ENCODE measurements around the gene PHC2. TPM values are rescaled to one million over a fixed set of nuclear protein-coding genes. Genes with fewer than 3 reads are reported as not detected.

Gene PHC2
- total RNA-seq, 1 donor from 2014 or later: 287 TPM

GRCh38 chr1:33363470-33363861 lies 67.4 kb downstream of the PHC2 start:
- no peak for TF ChIP-seq CTCF (IDR thresholded peaks at IDR 0.05; ENCODE audit: partially characterized antibody, unreplicated experiment)
- Mint-ChIP-seq H3K9me3 (ENCODE audit: unreplicated experiment) (peaks cover 37% of the 10 kb centered on the region), H3K27me3 (ENCODE audit: unreplicated experiment) (peaks cover 24% of the 10 kb centered on the region), H3K27ac (ENCODE audit: unreplicated experiment) (peak overlapping the region; percentile 100), H3K36me3 (ENCODE audit: unreplicated experiment) (peaks cover 8% of the 10 kb centered on the region), H3K4me1 (ENCODE audit: low read depth, unreplicated experiment) (peaks cover 68% of the 10 kb centered on the region), H3K4me3 (ENCODE audit: unreplicated experiment) (peak overlapping the region; percentile 88)
- no peak for DNase-seq

DNA sequence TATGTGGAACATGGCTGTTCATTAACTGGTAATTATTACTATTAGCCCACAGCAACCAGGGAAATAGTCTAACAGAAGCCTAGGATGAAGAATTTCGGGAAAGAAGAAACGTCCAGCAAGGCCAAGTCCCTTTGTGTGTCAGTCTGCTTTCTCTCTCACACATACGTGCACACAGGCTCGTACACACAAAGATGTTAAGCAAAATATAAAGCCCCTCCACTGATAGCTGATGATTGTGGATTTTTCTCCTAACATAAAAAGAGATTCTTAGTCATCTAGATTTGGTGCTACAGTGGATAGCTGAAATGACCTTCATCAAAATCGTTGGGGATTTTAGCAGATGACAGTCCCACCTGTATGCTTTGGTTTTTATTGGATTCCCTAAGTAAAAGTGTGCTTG lies 67.9 kb downstream of the PHC2 start:
- Mint-ChIP-seq H3K27me3 (ENCODE audit: unreplicated experiment) (peaks cover 23% of the 10 kb centered on the region), H3K4me3 (ENCODE audit: unreplicated experiment) (peak overlapping the region; percentile 88), H3K27ac (ENCODE audit: unreplicated experiment) (peak overlapping the region; percentile 100), H3K4me1 (ENCODE audit: low read depth, unreplicated experiment) (peaks cover 72% of the 10 kb centered on the region), H3K36me3 (ENCODE audit: unreplicated experiment) (peaks cover 8% of the 10 kb centered on the region), H3K9me3 (ENCODE audit: unreplicated experiment) (peaks cover 37% of the 10 kb centered on the region)
- TF ChIP-seq CTCF (IDR thresholded peaks at IDR 0.05; ENCODE audit: partially characterized antibody, unreplicated experiment): no peak
- DNase-seq: no peak

- no peak for TF ChIP-seq CTCF (IDR thresholded peaks at IDR 0.05; ENCODE audit: partially characterized antibody, unreplicated experiment)
- Mint-ChIP-seq H3K36me3 (ENCODE audit: unreplicated experiment) (peaks cover 14% of the 10 kb centered on the region), H3K27ac (ENCODE audit: unreplicated experiment) (peak overlapping the region; percentile 100), H3K4me1 (ENCODE audit: low read depth, unreplicated experiment) (peaks cover 75% of the 10 kb centered on the region), H3K9me3 (ENCODE audit: unreplicated experiment) (peaks cover 36% of the 10 kb centered on the region), H3K27me3 (ENCODE audit: unreplicated experiment) (peaks cover 22% of the 10 kb centered on the region), H3K4me3 (ENCODE audit: unreplicated experiment) (peak overlapping the region; percentile 88)
- no peak for DNase-seq
Observed at GRCh38 chr1:33361532-33362235, 69.2 kb downstream of the PHC2 start.

DNA sequence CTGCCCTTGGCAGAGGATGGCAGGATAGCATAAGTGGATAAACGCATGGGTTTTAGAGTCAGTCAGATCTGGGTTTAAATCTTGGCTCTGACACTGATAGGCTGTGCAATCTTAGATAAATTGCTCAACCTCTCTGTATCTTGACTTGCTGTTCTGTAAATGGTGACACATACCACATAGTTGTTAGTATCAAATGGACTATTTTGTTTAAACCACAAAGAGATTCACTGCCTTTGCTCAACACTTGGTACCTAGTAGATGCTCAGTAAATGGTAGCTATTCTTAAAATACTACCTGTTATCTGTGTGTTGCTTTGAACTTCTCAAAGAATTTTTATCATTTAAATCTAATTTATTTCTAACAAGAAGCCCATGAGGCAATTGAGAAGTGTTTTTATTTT lies 70.5 kb downstream of the PHC2 start:
- Mint-ChIP-seq H3K27ac (ENCODE audit: unreplicated experiment) (no peak overlapping the region), H3K4me3 (ENCODE audit: unreplicated experiment) (no peak overlapping the region), H3K36me3 (ENCODE audit: unreplicated experiment) (peaks cover 16% of the 10 kb centered on the region), H3K27me3 (ENCODE audit: unreplicated experiment) (peaks cover 22% of the 10 kb centered on the region), H3K9me3 (ENCODE audit: unreplicated experiment) (peaks cover 31% of the 10 kb centered on the region), H3K4me1 (ENCODE audit: low read depth, unreplicated experiment) (peaks cover 72% of the 10 kb centered on the region)
- no peak for TF ChIP-seq CTCF (IDR thresholded peaks at IDR 0.05; ENCODE audit: partially characterized antibody, unreplicated experiment)
- no peak for DNase-seq

GRCh38 chr1:33359931-33360330 lies 71.0 kb downstream of the PHC2 start:
- H3K9me3 Mint-ChIP-seq (ENCODE audit: unreplicated experiment): peaks cover 31% of the 10 kb centered on the region
- H3K4me1 Mint-ChIP-seq (ENCODE audit: low read depth, unreplicated experiment): peaks cover 72% of the 10 kb centered on the region
- H3K4me3 Mint-ChIP-seq (ENCODE audit: unreplicated experiment): no peak overlapping the region
- no peak for DNase-seq
- peaks cover 22% of the 10 kb centered on the region for H3K27me3 Mint-ChIP-seq (ENCODE audit: unreplicated experiment)
- no peak overlapping the region for H3K27ac Mint-ChIP-seq (ENCODE audit: unreplicated experiment)
- peaks cover 19% of the 10 kb centered on the region for H3K36me3 Mint-ChIP-seq (ENCODE audit: unreplicated experiment)
- TF ChIP-seq CTCF (IDR thresholded peaks at IDR 0.05; ENCODE audit: partially characterized antibody, unreplicated experiment): no peak

Measured in glutamatergic neuron (in vitro differentiated cells).